Common myeloid progenitor, CD34-positive (primary cell): ENCODE measurements around the gene JAG1.

Source experiments
- CTCF ChIA-PET: fragments of 350-600 bp; sonication (Branson Sonifier 250); formaldehyde crosslinking; loops from one replicate; lab custom pipeline; 2021; ENCODE audit warnings: antibody characterized with exemption; lab: Charles Lee
- POLR2A ChIA-PET: fragments of 350-600 bp; sonication (Branson Sonifier 250); formaldehyde crosslinking; loops from one replicate; lab custom pipeline; 2021; ENCODE audit warnings: antibody characterized with exemption; lab: Charles Lee
- DNase-seq, 3 donors: peaks; one replicate each; pipeline versions ENCODE4 v3.0.0 to v3.0.0-alpha.2; 2013
- H3K27ac ChIP-seq, 2 experiments: 1 replicate in 1 of 2; 2 replicates in 1 of 2; pipeline ENCODE4 v1.7.0; 2013; ENCODE audit warnings: inconsistent platforms in 2 of 2, low read length in 2 of 2, mild to moderate bottlenecking in 2 of 2, low read depth in 1 of 2, moderate library complexity in 1 of 2; ENCODE audit not compliant: severe bottlenecking in 2 of 2, insufficient read depth in 1 of 2, poor library complexity in 1 of 2
- H3K27me3 ChIP-seq, 5 experiments: replicated peaks in 2 of 5; 1 replicate in 3 of 5; 2 replicates in 2 of 5; pipeline versions ENCODE4 v1.6.1 to v1.7.0; 2013; ENCODE audit warnings: low read length in 4 of 5, mild to moderate bottlenecking in 2 of 5, moderate library complexity in 2 of 5, inconsistent platforms in 1 of 5; ENCODE audit not compliant: insufficient read depth in 5 of 5, control insufficient read depth in 4 of 5
- H3K36me3 ChIP-seq, 4 experiments: 1 replicate in 2 of 4; 2 replicates in 2 of 4; pipeline versions ENCODE4 v1.6.1 to v1.7.0; 2013; ENCODE audit warnings: low read length in 3 of 4, control low read depth in 1 of 4, mild to moderate bottlenecking in 1 of 4; ENCODE audit not compliant: control insufficient read depth in 4 of 4, insufficient read depth in 4 of 4
- H3K4me1 ChIP-seq, 4 experiments: 1 replicate in 3 of 4; 2 replicates in 1 of 4; pipeline versions ENCODE4 v1.6.1 to v1.7.1; 2013; ENCODE audit warnings: low read length in 3 of 4, mild to moderate bottlenecking in 3 of 4, control low read depth in 1 of 4, inconsistent platforms in 1 of 4, moderate library complexity in 1 of 4; ENCODE audit not compliant: control insufficient read depth in 4 of 4, insufficient read depth in 4 of 4; ENCODE audit errors: control extremely low read depth in 1 of 4
- H3K4me3 ChIP-seq, 7 experiments: 1 replicate in 4 of 7; 2 replicates in 3 of 7; pipeline versions ENCODE4 v1.5.1 to v1.7.0; 2013; ENCODE audit warnings: mild to moderate bottlenecking in 7 of 7, low read length in 6 of 7, moderate library complexity in 6 of 7, inconsistent platforms in 2 of 7, low read depth in 2 of 7, control low read depth in 1 of 7; ENCODE audit not compliant: insufficient read depth in 4 of 7, control insufficient read depth in 1 of 7; ENCODE audit errors: extremely low read depth in 1 of 7
- H3K9me3 ChIP-seq, 5 experiments: 1 replicate in 4 of 5; 2 replicates in 1 of 5; pipeline versions ENCODE4 v1.6.1 to v1.7.1; 2013; ENCODE audit warnings: low read length in 4 of 5, mild to moderate bottlenecking in 2 of 5, inconsistent platforms in 1 of 5, low read depth in 1 of 5, moderate library complexity in 1 of 5; ENCODE audit not compliant: control insufficient read depth in 4 of 5, insufficient read depth in 2 of 5; ENCODE audit errors: control extremely low read depth in 1 of 5
- WGBS: methylation state at CpG from one replicate; pipeline ENCODE4 v1.1.5; 2013; ENCODE audit not compliant: insufficient coverage; 5-methylcytosine and 5-hydroxymethylcytosine counted together

Gene JAG1

DNA sequence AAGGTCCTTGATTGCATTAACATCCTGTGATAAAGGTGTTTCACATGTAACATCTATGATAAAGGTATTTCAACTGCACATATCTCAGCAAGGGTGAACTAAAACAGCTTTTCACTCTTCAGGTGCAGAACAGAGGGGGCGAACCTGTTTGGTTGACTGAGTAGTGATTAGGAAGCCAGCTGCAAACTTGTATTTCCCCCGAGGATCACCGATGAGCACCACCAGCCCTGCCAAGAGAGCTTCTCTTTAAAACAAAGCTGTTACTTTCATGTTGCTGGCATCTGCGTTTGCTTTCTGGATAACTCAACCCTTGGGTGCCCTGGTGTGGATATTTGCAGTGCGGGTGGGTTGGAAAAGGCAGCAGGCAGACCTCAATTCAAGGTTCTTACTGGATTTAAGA, 39.6 kb downstream of the JAG1 start:
- Histone ChIP-seq H3K27ac (no peak overlapping the region), H3K27me3 (no peaks in the 10 kb centered on the region), H3K36me3 (peaks cover 0 to 19% (median 4%) of the 10 kb centered on the region in 4 experiments), H3K4me3 (no peak overlapping the region), H3K4me1 (peaks cover 0 to 9% (median 0%) of the 10 kb centered on the region in 4 experiments), H3K9me3 (no peaks in the 10 kb centered on the region)
- 100% methylated on average over 5 of the region's 5 CpGs for WGBS
- ChIA-PET CTCF (no interaction called here), POLR2A (no interaction called here)
- DNase-seq: no peak

DNA sequence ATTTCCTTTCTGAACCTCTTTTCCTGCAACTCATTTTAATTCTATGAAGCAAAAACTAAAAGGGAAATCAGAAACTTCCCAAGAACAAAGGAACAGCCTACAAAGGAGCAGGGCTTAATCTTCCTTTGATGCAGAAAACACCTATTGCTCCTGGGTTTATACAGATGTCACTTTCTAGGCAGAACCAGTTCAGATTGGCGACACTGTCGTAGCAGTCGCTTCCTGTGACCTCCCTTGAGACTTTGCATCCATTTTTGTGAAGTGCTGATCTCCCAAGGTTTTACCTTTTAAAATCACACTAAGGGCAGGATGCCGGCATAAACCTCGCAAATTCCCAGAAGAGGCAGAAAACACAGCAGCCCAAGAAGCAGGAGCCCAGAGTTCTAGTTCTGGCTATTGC, 40.1 kb downstream of the JAG1 start:
- ChIA-PET CTCF (no interaction called here), POLR2A (no interaction called here)
- Histone ChIP-seq H3K4me1 (peaks cover 0 to 9% (median 0%) of the 10 kb centered on the region in 4 experiments), H3K36me3 (peaks cover 0 to 15% (median 4%) of the 10 kb centered on the region in 4 experiments), H3K27me3 (no peaks in the 10 kb centered on the region), H3K9me3 (no peaks in the 10 kb centered on the region), H3K4me3 (no peak overlapping the region), H3K27ac (no peak overlapping the region)
- no peak for DNase-seq
- 100% methylated on average over 5 of the region's 5 CpGs for WGBS

DNA sequence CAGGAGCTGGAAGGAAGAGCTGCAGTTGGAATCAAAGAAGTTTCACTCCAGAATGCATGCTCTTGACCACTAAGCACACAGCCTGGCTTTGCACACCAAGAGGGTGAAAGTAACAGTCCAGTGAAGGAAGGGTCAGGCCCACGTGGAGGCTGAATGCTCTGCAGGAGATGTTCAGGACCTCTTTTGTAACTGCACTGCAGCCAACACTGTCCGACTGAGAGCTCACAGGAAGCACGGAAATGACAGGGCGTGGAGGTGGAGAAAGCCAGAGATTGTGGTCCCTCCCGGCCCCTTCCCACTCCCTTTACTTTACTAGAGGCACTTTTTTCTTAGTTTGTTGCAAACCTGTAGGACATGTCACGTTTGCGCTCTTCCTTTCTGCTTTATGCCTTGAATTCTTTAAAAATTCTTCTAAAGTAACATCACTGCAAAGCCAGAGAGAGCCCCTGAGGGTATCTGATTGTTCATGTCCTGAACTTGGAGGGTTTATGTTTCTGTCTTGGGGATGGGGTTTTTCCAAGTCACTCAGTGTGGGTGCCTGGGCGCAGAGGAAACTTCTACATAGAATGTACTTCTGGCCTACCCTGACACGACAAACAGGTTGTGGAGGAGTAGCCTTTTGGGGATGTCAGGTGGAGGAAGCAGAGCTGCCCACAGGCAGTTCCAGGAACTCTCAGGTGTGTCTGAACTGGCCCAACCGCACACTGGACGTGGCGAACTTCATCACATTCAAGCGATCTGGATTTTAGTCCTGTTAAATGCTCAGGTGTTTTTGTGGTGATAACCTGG, 40.9 kb downstream of the JAG1 start:
- WGBS: 90% methylated on average over 9 of the region's 13 CpGs
- POLR2A ChIA-PET: no interaction called here

DNA sequence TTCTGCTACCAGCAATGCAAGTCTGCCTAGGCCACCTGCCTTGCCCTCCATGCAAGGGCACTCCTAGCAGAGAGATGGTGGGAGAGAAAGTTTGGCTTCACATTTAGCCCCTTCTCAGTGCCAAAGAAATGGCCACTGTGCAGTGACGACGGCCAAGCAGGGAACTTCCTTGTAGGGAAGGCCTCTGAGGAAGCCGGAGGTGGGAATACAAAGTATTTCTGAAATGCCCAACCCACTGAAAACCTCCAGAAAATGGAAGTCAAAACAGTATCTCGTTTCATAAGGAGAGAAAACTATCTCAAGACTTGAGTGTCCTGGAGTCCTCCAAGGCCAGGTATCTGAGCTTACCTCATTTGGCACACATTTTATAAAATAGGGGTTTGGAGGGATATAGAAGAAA, 42.7 kb downstream of the JAG1 start:
- no peak overlapping the region for H3K4me3 ChIP-seq
- H3K27me3 ChIP-seq: no peaks in the 10 kb centered on the region
- WGBS: 100% methylated on average over 4 of the region's 4 CpGs
- peaks cover 0 to 8% (median 1%) of the 10 kb centered on the region in 4 experiments for H3K36me3 ChIP-seq
- no peaks in the 10 kb centered on the region for H3K4me1 ChIP-seq
- no peak overlapping the region for H3K27ac ChIP-seq
- CTCF ChIA-PET: interaction anchor here (1.2 kb wide), 1 partner anchor 10 kb away, joined by 4 read pairs; no protein-coding TSS in a partner anchor
- DNase-seq: no peak
- no peaks in the 10 kb centered on the region for H3K9me3 ChIP-seq
- POLR2A ChIA-PET: no interaction called here

More for the DNA sequence above, 40.9 kb downstream of the JAG1 start:
- no peak overlapping the region for H3K27ac ChIP-seq
- no peaks in the 10 kb centered on the region for H3K27me3 ChIP-seq
- no peak overlapping the region for H3K4me3 ChIP-seq
- CTCF ChIA-PET: interaction anchor here (0.8 kb wide), 1 partner anchor 16 kb away, joined by 3 read pairs; no protein-coding TSS in a partner anchor
- peaks cover 0 to 9% (median 0%) of the 10 kb centered on the region in 4 experiments for H3K4me1 ChIP-seq
- DNase-seq: no peak
- no peaks in the 10 kb centered on the region for H3K9me3 ChIP-seq
- H3K36me3 ChIP-seq: peaks cover 0 to 15% (median 4%) of the 10 kb centered on the region in 4 experiments

DNA sequence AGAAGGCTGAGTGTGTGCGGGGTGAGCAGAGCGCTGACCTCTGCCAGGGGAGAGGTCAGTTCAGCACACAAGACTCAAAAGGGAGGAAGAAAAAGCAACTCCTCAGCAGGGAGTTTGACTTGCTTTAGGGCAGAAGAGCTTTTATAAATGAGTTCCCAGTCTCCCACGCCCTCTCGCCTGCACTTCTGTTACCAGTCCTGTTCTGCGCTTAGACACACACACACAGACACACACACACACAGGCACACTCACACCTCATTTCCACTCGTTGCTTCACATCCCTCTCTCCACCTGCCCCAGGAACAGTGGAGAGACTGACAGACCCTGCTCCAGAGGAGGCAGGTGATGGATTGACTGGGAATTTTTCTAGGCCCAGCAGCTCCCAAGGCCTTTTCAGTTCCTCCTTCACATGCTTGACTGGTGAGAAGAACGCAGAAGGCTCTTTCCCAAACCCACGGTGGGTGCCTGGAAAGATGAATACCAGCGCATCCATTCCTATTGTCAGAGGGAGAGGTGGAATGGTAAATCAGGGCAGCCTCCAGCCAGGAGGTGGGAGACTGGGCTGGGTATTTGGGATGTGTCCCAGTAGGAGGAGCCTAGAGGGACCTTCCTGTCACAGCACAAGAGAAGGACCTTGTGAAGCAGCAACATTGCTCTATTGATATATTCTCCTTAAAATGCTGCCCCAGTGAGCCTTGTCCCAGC, 43.7 kb downstream of the JAG1 start:
- CTCF ChIA-PET: no interaction called here
- no peak overlapping the region for H3K27ac ChIP-seq
- no peak for DNase-seq
- POLR2A ChIA-PET: no interaction called here
- H3K27me3 ChIP-seq: no peaks in the 10 kb centered on the region
- H3K36me3 ChIP-seq: peaks cover 0 to 8% (median 1%) of the 10 kb centered on the region in 4 experiments
- WGBS: 97% methylated on average over 3 of the region's 9 CpGs
- no peaks in the 10 kb centered on the region for H3K9me3 ChIP-seq
- no peak overlapping the region for H3K4me3 ChIP-seq
- H3K4me1 ChIP-seq: no peaks in the 10 kb centered on the region

DNA sequence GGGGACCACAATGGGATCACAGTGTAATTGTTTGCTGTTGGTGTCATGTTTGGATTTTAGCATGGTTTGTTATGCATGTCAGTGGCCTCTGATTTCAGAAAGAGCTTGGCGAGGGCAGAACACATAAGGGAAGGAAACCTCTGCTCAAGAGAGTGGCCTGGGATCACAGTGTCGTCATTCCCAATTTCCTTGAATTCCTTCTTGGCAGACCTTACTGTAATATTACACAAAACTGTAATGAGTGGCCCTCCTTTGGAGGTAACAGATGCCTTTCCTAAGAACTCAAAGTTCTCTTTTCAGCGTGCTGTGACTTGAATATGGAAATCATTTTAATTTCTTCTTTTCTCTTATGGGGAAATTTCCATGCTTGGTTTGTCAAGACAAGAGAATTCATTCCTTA, 46.9 kb downstream of the JAG1 start:
- POLR2A ChIA-PET: no interaction called here
- no peak overlapping the region for H3K27ac ChIP-seq
- WGBS: 96% methylated on average over 2 of the region's 3 CpGs
- H3K9me3 ChIP-seq: no peaks in the 10 kb centered on the region
- H3K36me3 ChIP-seq: peaks cover 0 to 10% (median 8%) of the 10 kb centered on the region in 4 experiments
- CTCF ChIA-PET: no interaction called here
- no peak overlapping the region for H3K4me3 ChIP-seq
- no peak for DNase-seq
- no peaks in the 10 kb centered on the region for H3K27me3 ChIP-seq
- no peaks in the 10 kb centered on the region for H3K4me1 ChIP-seq

DNA sequence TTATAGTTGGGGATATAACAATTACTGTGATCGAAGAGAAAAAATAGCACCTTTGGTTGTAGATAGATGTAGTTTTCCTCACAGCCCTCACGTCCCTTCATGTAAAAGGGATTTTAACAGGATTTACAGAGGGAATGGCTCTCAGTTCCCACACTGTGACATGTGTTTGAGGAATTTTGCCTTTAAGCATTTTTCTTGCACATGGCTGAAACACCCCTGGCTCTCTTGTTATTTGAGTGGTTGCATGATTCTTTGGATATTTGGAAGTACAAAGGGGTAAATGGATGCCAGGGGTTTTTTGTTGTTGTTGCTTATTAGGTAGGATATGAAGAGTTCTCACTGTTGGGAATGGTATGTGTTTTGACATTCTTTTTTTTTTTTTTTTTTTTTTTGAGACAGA, 48.2 kb downstream of the JAG1 start:
- H3K27me3 ChIP-seq: no peaks in the 10 kb centered on the region
- no peak for DNase-seq
- ChIA-PET CTCF (no interaction called here), POLR2A (no interaction called here)
- peaks cover 0 to 10% (median 6%) of the 10 kb centered on the region in 4 experiments for H3K36me3 ChIP-seq
- H3K9me3 ChIP-seq: no peaks in the 10 kb centered on the region
- 100% methylated on average over 2 of the region's 2 CpGs for WGBS
- no peak overlapping the region for H3K4me3 ChIP-seq
- no peak overlapping the region for H3K27ac ChIP-seq
- peaks cover 0 to 5% (median 0%) of the 10 kb centered on the region in 4 experiments for H3K4me1 ChIP-seq
